Measurements from ENCODE around the gene GULP1. TPM values are rescaled to one million over a fixed set of nuclear protein-coding genes. Genes with fewer than 3 reads are reported as not detected.

Gene GULP1
- total RNA-seq, 1 experiment from 2014 or later, result 140 TPM

GRCh38 chr2:188412190-188412589 lies 120.5 kb downstream of the GULP1 start:
- Mint-ChIP-seq H3K36me3 (ENCODE audit: insufficient read depth in 1 of 3, low read depth in 3 of 3) (peaks cover 15 to 42% (median 30%) of the 10 kb centered on the region in 3 experiments), H3K27ac (no peak overlapping the region), H3K4me3 (no peak overlapping the region), H3K27me3 (ENCODE audit: low read depth) (peaks cover 1% of the 10 kb centered on the region; the same call in 1 of the 2 replicates), H3K4me1 (peaks cover 28 to 35% of the 10 kb centered on the region in 2 experiments), H3K9me3 (peaks cover 6 to 11% of the 10 kb centered on the region in 2 experiments; a peak in 4 of 5 replicates)
- Histone ChIP-seq H3K4me2 (ENCODE audit: insufficient read depth, insufficient read length, low read length) (no peak overlapping the region), H3K79me1 (ENCODE audit: insufficient read depth, low read depth, low read length, poor library complexity, severe bottlenecking) (peaks cover 3% of the 10 kb centered on the region), H3K4ac (ENCODE audit: low read depth, low read length) (no peak overlapping the region), H2BK20ac (ENCODE audit: low read depth, low read length, poor library complexity, severe bottlenecking) (no peak overlapping the region), H2BK12ac (ENCODE audit: insufficient read length, low read depth, low read length) (no peak overlapping the region), H3K23me2 (ENCODE audit: insufficient read length, low read depth, low read length, poor library complexity, severe bottlenecking) (no peaks in the 10 kb centered on the region), H3K79me2 (ENCODE audit: insufficient read depth, low read length) (peaks cover 8% of the 10 kb centered on the region; the same call in 1 of the 2 replicates), H3K9ac (ENCODE audit: extremely low read depth, insufficient read length, low read length) (no peak overlapping the region), H4K20me1 (ENCODE audit: control insufficient read depth, insufficient read depth, insufficient read length) (no peaks in the 10 kb centered on the region), H3K14ac (ENCODE audit: insufficient read depth, low read length) (no peak overlapping the region), H4K91ac (ENCODE audit: insufficient read length, low read depth, low read length) (no peak overlapping the region), H3K27me3 (ENCODE audit: insufficient read depth, low read length) (no peaks in the 10 kb centered on the region), H2BK5ac (ENCODE audit: insufficient read length, low read length) (no peak overlapping the region), H2AFZ (ENCODE audit: low read length) (no peak overlapping the region), H3K4me1 (ENCODE audit: insufficient read depth, low read length) (peaks cover 4% of the 10 kb centered on the region; the same call in 1 of the 2 replicates), H3K23ac (ENCODE audit: insufficient read length, low read depth, low read length) (no peak overlapping the region), H4K8ac (replicated peaks; ENCODE audit: insufficient read length, low read depth, low read length) (no peak overlapping the region), H3K27ac (ENCODE audit: insufficient read length, low read depth, low read length) (no peak overlapping the region), H2BK15ac (ENCODE audit: low read depth, low read length) (no peak overlapping the region), H2BK120ac (ENCODE audit: low read depth, low read length, poor library complexity, severe bottlenecking) (no peak overlapping the region), H3K9me3 (ENCODE audit: control insufficient read depth, low read depth, low read length) (no peaks in the 10 kb centered on the region), H4K5ac (ENCODE audit: insufficient read length, low read depth, low read length) (no peak overlapping the region), H2AK5ac (ENCODE audit: insufficient read length, low read length) (no peak overlapping the region), H3T11ph (ENCODE audit: low read length) (no peak overlapping the region), H3K18ac (ENCODE audit: insufficient read length, low read depth, low read length) (no peak overlapping the region), H3K56ac (ENCODE audit: insufficient read length, low read depth, low read length) (no peak overlapping the region)
- TF ChIP-seq, protein P1, sequence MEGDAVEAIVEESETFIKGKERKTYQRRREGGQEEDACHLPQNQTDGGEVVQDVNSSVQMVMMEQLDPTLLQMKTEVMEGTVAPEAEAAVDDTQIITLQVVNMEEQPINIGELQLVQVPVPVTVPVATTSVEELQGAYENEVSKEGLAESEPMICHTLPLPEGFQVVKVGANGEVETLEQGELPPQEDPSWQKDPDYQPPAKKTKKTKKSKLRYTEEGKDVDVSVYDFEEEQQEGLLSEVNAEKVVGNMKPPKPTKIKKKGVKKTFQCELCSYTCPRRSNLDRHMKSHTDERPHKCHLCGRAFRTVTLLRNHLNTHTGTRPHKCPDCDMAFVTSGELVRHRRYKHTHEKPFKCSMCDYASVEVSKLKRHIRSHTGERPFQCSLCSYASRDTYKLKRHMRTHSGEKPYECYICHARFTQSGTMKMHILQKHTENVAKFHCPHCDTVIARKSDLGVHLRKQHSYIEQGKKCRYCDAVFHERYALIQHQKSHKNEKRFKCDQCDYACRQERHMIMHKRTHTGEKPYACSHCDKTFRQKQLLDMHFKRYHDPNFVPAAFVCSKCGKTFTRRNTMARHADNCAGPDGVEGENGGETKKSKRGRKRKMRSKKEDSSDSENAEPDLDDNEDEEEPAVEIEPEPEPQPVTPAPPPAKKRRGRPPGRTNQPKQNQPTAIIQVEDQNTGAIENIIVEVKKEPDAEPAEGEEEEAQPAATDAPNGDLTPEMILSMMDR (conservative IDR thresholded peaks at IDR 0.05), result no peak
- no CpG with 5 or more reads among the region's 6 CpGs for WGBS (ENCODE audit: extremely low coverage, insufficient read length, low lambda C conversion rate)
- DNase-seq, result no peak
